Measurements from ENCODE around the gene SMCO4.

- TF ChIP-seq ETV6 (CRISPR knock-in tag; IDR thresholded peaks at IDR 0.05) (no peak), GABPB1 (CRISPR knock-in tag; IDR thresholded peaks at IDR 0.05) (no peak), USF2 (CRISPR knock-in tag; IDR thresholded peaks at IDR 0.05) (no peak), E2F1 (CRISPR knock-in tag; IDR thresholded peaks at IDR 0.05) (no peak), CTCF (IDR thresholded peaks at IDR 0.05) (no peak), AFF4 (CRISPR knock-in tag; IDR thresholded peaks at IDR 0.05; ENCODE audit: borderline replicate concordance) (no peak), E2F4 (CRISPR knock-in tag; IDR thresholded peaks at IDR 0.05; ENCODE audit: borderline replicate concordance, low read depth) (no peak), JUN (CRISPR knock-in tag; IDR thresholded peaks at IDR 0.05) (no peak), ZNF317 (CRISPR knock-in tag; IDR thresholded peaks at IDR 0.05; ENCODE audit: borderline replicate concordance, low read depth) (no peak), TEAD4 (CRISPR knock-in tag; IDR thresholded peaks at IDR 0.05) (no peak), FOXK1 (CRISPR knock-in tag; IDR thresholded peaks at IDR 0.05) (no peak), NR3C1 (CRISPR knock-in tag; conservative IDR thresholded peaks at IDR 0.05; ENCODE audit: low read depth) (no peak)
Observed at GRCh38 chr11:93494357-93494756, 48.8 kb downstream of the SMCO4 start.

Measured in WTC11 (cell line).